GM21390 (cell line): ENCODE measurements around the gene GANAB.
A peak's percentile ranks its signal among the peaks of the same experiment; 100 is the strongest.
"Not testable (repeated sequence)": the region's sequence is repeated elsewhere in the genome, so short reads cannot be mapped to it uniquely, and the experiment has no call there.

Experiments
- ATAC-seq: cut with Tn5 transposase; IDR thresholded peaks from one replicate; pipeline ENCODE4 v1.9.1; 2021; ENCODE audit not compliant: unreplicated experiment

GANAB gene

GRCh38 chr11:62601372-62602140 lies 44.9 kb downstream of the GANAB start, which contains the start of gene MTA2:
Gene MTA2 (minus strand): TSS chr11:62601865. CDS start chr11:62601450, 415 bp downstream.
- ATAC-seq = peak; percentile 67

- ATAC-seq = no peak
Observed at GRCh38 chr11:62601122-62601371, 45.4 kb downstream of the GANAB start.

DNA sequence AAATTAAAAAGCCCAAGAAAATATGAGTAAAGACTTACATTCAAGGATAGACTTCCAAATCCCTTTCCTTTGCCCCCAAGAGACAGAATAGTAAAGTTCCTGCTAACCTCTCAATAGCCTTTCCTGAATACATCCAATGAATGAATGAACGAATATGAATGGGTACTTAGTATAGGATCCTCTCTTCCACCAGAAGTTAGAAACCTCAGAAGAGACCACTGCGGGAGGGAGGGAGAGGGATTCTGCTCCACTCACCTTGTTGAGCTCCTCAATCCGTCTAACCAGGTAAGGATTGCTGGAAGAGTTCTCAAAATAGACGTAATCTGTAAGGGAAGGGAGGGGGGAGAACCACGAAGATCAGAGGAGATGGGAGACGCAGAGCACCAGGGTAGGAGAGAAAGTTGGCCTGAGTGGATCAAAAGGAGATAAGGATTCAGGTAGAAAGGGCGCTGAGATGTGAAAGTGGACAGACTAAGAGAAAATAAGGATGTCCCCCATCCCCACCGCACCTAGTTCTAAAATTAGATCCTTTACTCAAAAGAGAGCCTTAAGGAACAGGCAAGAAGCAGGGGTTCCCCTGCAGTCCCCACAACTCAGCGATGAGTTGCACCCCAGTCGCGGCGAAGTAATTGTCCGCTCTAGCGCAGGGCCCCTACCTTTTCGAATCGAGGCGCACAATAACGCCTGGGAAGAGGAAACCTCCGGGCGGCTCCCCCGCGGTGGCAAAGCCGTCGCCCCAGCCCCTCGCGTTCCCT lies 45.9 kb downstream of the GANAB start:
- no peak for ATAC-seq

- ATAC-seq = no peak
Observed at GRCh38 chr11:62599901-62600300, 46.5 kb downstream of the GANAB start.

GRCh38 chr11:62599069-62599696 lies 47.2 kb downstream of the GANAB start:
- ATAC-seq = peak; percentile 55

DNA sequence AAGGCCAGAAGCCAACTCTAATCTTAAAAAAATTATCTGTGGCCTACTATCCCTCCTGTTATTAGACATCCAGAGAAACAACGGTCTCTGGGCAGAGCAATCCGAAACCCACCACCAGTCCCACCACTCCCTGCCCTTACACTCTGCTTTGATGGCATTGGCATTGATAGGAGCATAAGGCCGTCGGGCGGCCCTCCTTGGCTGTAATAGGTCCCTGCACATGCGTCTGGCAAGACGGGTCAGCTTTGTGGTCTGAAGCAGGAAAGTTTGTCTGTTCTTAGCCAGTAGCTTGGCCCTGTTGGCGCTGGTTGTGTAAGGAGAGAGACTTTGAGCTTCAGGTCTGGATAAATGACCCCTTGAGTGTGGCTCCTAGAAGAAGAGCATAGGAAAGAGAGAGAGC lies 51.3 kb downstream of the GANAB start:
- no peak for ATAC-seq

- no peak for ATAC-seq
Observed at GRCh38 chr11:62593434-62594044, 52.9 kb downstream of the GANAB start.

GRCh38 chr11:62592989-62593421 lies 53.4 kb downstream of the GANAB start:
- ATAC-seq = no peak

GRCh38 chr11:62592146-62592815 lies 54.1 kb downstream of the GANAB start:
- no peak for ATAC-seq

DNA sequence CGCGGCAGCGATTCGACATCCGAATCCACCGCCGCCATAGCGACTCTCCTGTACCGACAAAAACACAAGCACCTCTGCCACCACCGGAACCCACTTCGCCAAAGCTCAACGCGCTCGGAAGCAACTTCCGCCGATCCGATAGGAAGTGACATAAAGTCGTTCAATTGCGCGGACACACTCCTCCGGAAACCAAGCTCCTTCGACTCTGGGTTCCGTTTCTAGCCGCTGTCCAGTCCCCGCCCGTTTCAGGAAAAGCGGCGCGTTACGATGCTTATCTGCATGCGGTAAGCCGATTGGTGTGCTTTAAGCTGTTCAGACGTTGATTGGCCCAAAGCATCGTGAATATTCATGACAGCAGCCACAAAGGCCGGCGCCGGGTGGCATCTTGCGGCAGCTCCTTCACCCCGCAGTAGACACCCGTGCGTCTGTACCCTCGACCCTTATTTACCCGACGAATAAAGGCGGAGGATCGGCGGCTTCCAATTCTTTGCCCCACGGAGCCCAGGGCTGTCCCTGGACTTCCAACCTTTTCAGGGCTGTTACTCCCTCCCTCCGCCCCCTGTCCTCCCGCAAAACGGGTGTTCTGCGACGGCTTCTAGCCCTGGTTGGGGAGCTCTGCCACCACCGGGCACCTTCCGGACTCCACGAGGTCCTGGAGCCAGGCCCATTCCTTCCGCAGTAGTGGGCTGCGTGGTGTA lies 54.8 kb downstream of the GANAB start, which contains the start of gene TUT1:
Gene TUT1 (minus strand): TSS at position 76 of the 698 bp plus-strand sequence. CDS start 38 bp downstream, at position 38.
- peak; percentile 86 for ATAC-seq

- no peak for ATAC-seq
Observed at GRCh38 chr11:62588966-62589637, 57.3 kb downstream of the GANAB start.

GRCh38 chr11:62585356-62585755 lies 61.1 kb downstream of the GANAB start:
- ATAC-seq = not testable (repeated sequence)

DNA sequence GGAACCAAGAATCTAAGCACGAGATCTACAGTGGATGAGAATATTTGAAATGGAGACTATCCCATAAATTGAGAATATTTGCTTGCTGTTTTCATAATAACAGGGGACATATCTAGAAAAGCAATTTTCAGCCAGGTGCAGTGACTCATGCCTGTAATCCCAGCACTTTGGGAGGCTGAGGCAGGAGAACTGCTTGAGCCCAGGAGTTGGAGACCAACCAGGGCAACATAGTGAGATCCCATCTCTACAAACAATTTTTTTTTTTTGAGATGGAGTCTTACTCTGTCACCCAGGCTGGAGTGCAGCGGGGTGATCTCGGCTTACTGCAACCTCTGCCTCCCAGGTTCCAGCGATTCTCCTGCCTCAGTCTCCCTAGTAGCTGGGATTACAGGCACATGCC lies 64.7 kb downstream of the GANAB start:
- not testable (repeated sequence) for ATAC-seq

GRCh38 chr11:62580959-62581715 lies 65.3 kb downstream of the GANAB start:
- no peak for ATAC-seq

DNA sequence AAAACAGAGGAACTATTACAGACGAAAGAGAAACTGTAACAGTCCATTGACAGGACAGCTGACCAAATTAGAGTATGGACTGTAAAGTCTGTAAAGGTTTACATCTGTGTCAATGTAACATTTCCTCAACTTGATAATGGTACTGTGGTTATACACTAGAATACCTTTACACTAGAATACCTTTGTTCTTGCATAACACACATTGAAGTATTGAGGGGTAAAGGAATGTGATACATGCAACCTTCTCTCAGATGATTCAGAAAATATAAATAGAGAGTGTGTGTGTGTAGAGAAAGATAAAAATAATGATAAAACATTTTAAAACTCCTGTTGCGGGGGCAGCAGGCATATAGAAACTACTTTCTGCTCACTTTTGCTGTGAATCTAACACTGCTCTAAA lies 67.2 kb downstream of the GANAB start:
- no peak for ATAC-seq

- no peak for ATAC-seq
Observed at GRCh38 chr11:62578541-62578940, 67.9 kb downstream of the GANAB start.

GRCh38 chr11:62577046-62577714 lies 69.2 kb downstream of the GANAB start:
- no peak for ATAC-seq

DNA sequence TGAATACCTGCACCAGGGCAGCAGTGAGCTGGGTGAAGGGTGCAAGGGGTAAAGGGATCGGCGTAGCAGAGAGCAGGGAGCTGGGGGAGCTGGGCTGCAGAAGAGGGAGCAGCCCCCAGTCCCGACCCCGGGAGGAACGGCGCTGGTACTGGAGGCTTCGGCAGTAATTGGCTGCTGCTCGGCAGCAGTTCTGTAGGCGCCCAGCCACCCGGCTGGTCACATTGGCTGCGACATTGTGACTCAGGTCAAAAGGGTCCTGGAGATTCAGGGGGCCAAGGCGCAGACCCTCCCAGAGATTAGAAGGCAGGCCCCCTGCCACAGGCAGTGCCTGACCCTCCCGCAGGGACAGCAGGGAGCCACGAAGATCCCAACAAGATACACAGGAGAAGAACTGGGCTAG lies 70.6 kb downstream of the GANAB start:
- ATAC-seq = no peak
